ENCODE results near the gene MYZAP.
A peak's percentile ranks its signal among the peaks of the same experiment; 100 is the strongest.

Gene MYZAP

DNA sequence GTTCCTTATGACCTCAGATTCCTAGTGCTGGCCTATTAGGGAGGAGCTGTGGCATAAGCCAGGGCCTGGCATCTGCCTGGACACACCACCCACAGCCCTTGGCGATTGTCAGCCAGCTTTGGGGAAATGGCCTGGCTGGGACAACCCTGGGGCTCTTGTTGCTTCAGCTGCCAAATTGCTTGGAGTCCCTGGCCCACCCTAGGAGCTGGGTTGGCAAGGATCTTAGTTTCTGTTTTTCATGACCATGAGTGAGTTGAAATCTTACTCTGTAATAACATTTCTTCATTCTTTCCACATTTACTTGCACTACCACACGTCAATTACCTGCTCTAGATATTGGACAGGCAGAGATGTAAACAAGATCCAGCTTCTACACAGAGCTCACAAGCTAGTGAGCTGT, 1.9 kb upstream of the MYZAP start:
- DNase-seq (ENCODE audit: low read depth): no peak
- TF ChIP-seq, protein P1, sequence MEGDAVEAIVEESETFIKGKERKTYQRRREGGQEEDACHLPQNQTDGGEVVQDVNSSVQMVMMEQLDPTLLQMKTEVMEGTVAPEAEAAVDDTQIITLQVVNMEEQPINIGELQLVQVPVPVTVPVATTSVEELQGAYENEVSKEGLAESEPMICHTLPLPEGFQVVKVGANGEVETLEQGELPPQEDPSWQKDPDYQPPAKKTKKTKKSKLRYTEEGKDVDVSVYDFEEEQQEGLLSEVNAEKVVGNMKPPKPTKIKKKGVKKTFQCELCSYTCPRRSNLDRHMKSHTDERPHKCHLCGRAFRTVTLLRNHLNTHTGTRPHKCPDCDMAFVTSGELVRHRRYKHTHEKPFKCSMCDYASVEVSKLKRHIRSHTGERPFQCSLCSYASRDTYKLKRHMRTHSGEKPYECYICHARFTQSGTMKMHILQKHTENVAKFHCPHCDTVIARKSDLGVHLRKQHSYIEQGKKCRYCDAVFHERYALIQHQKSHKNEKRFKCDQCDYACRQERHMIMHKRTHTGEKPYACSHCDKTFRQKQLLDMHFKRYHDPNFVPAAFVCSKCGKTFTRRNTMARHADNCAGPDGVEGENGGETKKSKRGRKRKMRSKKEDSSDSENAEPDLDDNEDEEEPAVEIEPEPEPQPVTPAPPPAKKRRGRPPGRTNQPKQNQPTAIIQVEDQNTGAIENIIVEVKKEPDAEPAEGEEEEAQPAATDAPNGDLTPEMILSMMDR (conservative IDR thresholded peaks at IDR 0.05; ENCODE audit: low read depth, low read length): no peak
- no peak overlapping the region for H3K4me3 ChIP-seq (ENCODE audit: low read depth, low read length)

DNA sequence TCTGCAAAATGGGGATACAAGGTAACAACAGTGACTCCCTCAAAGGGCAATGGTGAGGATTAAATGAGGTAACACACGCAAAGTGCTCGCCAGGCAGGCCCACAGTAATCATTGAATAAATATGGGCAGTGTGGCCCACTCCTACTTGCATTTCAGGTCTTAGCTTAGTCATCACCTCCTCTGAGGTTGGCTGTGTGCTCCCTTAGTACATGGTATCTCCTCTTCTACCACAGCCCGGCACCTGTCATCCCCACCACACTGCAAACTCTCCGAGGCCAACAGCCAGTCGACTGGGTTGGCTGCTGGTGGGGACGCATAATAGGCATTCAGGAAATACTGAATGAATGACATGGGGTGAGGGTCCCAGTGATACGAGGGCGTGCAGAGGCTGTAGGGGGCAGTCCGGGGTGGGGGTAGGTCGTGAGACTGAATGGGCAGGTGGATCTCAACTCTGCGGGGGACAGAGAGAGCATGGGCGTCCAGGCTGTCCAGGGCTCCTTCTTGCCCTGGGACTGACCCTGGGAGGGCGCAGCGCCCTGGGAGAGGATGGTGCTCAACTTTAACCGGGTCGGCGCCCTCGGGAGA, 375 bp upstream of the MYZAP start:
- DNase-seq (ENCODE audit: low read depth): no peak
- TF ChIP-seq, protein P1 (conservative IDR thresholded peaks at IDR 0.05; ENCODE audit: low read depth, low read length): no peak
- H3K4me3 ChIP-seq (ENCODE audit: low read depth, low read length): peak overlapping the region; percentile 49

DNA sequence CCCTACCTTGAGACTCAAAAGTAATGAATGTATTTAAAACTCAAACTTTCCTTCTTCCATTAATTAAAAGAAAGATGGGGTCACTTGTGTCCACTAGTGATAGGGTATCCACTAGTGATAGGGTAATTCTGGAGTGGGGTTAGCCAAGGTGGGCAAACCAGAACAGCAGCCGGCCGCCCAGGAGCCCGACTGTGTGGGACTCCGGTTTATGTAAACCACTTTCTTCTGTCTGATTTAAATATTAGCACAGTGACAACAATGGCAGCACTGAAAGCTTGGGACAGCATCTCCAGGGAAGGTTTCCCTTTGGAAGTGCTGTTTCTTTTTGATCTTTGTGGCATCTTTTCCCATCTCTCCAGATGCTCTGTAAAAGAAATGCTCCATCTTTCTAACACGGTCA, 722 bp downstream of the MYZAP start:
- H3K4me3 ChIP-seq (ENCODE audit: low read depth, low read length): no peak overlapping the region
- TF ChIP-seq, protein P1 (conservative IDR thresholded peaks at IDR 0.05; ENCODE audit: low read depth, low read length): no peak
- DNase-seq (ENCODE audit: low read depth): no peak

DNA sequence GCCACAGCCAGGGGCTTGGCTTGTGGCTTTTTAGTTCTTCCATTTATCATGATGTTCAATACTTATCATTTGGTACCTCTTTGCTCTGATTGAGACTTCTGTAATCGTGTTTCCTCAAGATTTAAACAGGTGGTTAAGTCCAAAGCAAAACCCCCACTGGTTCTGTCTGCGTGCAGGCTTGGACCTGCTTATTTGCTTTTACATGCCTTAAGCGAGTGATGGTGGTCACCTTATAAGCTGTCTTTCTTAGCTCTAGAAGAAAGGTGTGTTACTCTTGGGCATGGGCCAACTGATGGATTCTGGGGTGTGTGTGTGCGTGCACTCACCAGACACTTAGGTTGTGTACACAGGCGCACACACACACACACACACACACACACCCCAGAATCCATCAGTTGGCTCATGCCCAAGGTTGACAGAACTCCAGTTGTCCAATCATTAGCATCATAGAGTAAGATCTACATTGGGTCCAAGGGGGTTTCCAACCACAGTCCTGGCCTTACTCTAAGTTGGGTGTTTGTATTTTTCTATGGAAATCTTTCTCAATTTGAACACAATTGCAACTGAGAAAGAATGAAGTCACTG, 1.2 kb downstream of the MYZAP start:
- TF ChIP-seq, protein P1 (conservative IDR thresholded peaks at IDR 0.05; ENCODE audit: low read depth, low read length): no peak
- no peak overlapping the region for H3K4me3 ChIP-seq (ENCODE audit: low read depth, low read length)
- DNase-seq (ENCODE audit: low read depth): no peak

DNA sequence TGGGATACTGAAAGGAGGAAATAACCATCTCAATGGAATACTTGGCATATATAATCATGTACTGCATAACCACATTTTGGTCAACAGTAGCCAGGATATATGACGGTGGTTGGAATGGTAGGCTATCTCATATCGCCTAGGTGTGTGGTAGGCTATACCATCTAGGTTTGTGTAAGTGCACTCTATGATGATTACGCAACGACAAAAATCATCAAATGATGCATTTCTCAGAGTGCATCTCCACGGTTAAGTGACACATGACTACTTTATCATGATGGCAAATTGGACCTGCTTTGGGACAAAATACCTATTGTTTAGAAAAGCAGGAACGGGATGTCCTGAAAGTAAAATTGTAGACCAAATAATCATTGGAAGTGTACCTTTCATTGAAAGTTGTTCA, 2.8 kb downstream of the MYZAP start:
- TF ChIP-seq, protein P1 (conservative IDR thresholded peaks at IDR 0.05; ENCODE audit: low read depth, low read length): no peak
- H3K4me3 ChIP-seq (ENCODE audit: low read depth, low read length): no peak overlapping the region
- DNase-seq (ENCODE audit: low read depth): no peak

DNA sequence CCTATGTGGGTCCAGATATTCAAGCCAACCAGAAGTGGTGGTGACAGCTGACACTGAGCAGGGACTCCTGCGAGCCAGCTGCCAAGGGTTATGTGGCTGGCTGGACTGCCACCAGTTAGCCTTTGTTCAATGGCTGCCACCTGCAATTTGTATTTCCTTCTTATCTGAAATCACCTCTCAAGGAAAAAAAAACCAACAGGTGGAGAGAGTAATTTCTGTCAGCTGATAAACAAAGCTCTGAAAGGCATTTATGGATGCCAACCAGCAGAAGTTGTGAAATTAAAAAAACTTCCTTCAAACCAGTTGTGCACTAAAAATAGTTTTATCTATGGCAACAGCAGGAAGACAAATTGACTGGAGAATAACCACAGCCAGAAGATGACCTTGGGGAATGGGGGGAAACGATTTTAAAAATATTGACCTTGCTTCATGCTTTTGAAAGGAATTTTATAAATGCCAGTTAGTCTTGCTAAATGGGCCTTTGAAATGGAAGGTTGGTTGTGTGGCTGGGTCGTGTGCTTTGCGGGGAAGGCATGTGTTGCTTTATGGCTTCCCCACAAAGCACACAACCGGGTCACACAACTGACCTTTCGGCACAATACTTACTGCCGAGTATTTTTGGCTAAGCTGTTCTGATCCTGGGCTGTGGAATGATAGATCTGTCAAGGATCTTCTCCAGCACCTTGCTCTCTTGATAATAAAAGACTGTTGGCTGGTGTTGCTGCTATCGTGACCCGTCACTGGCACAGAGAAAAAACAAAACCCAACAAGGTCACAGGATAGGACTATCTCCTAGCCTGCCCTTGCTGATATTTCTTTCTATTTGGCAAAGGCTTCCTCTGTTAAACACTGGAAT, 3.5 kb downstream of the MYZAP start:
- DNase-seq (ENCODE audit: low read depth): no peak
- no peak overlapping the region for H3K4me3 ChIP-seq (ENCODE audit: low read depth, low read length)
- TF ChIP-seq, protein P1 (conservative IDR thresholded peaks at IDR 0.05; ENCODE audit: low read depth, low read length): no peak
